ENCODE data around the gene TEX13C.
"Not testable (repeated sequence)": the region's sequence is repeated elsewhere in the genome, so short reads cannot be mapped to it uniquely, and the experiment has no call there.

TEX13C gene

GRCh38 chrX:125308653-125309052 is 11.0 kb upstream of the TEX13C start:
- Histone ChIP-seq H3K27me3 (ENCODE audit: control insufficient read depth in 1 of 2, insufficient read depth in 2 of 2, low read length in 2 of 2) (no peaks in the 10 kb centered on the region), H3K9me3 (ENCODE audit: control insufficient read depth in 2 of 2, low read length in 2 of 2) (no peaks in the 10 kb centered on the region), H3K4me1 (ENCODE audit: control insufficient read depth, insufficient read depth, low read length) (no peaks in the 10 kb centered on the region), H3K36me3 (ENCODE audit: control insufficient read depth in 2 of 2, insufficient read depth in 2 of 2, low read length in 2 of 2) (no peaks in the 10 kb centered on the region), H3K27ac (ENCODE audit: low read length) (no peak overlapping the region), H3K9ac (ENCODE audit: low read length in 2 of 2) (no peak overlapping the region), H3K4me3 (ENCODE audit: low read length in 2 of 2) (no peak overlapping the region)

GRCh38 chrX:125319166-125319565 is 505 bp upstream of the TEX13C start:
- not testable (repeated sequence) for H3K9ac ChIP-seq (ENCODE audit: low read length in 2 of 2); H3K36me3 ChIP-seq (ENCODE audit: control insufficient read depth in 2 of 2, insufficient read depth in 2 of 2, low read length in 2 of 2); H3K4me1 ChIP-seq (ENCODE audit: control insufficient read depth, insufficient read depth, low read length); H3K27ac ChIP-seq (ENCODE audit: low read length); H3K27me3 ChIP-seq (ENCODE audit: control insufficient read depth in 1 of 2, insufficient read depth in 2 of 2, low read length in 2 of 2); H3K9me3 ChIP-seq (ENCODE audit: control insufficient read depth in 2 of 2, low read length in 2 of 2); H3K4me3 ChIP-seq (ENCODE audit: low read length in 2 of 2)

- Histone ChIP-seq H3K4me3 (ENCODE audit: low read length in 2 of 2) (no peak overlapping the region), H3K27me3 (ENCODE audit: control insufficient read depth in 1 of 2, insufficient read depth in 2 of 2, low read length in 2 of 2) (peaks cover 0 to 7% of the 10 kb centered on the region in 2 donors), H3K9ac (ENCODE audit: low read length in 2 of 2) (no peak overlapping the region), H3K9me3 (ENCODE audit: control insufficient read depth in 2 of 2, low read length in 2 of 2) (no peaks in the 10 kb centered on the region), H3K4me1 (ENCODE audit: control insufficient read depth, insufficient read depth, low read length) (no peaks in the 10 kb centered on the region), H3K27ac (ENCODE audit: low read length) (no peak overlapping the region), H3K36me3 (ENCODE audit: control insufficient read depth in 2 of 2, insufficient read depth in 2 of 2, low read length in 2 of 2) (no peaks in the 10 kb centered on the region)
These were observed 2.8 kb downstream of the TEX13C start for GRCh38 chrX:125322431-125322830.

GRCh38 chrX:125326599-125326998 is 6.9 kb downstream of the TEX13C start:
- Histone ChIP-seq H3K27ac (ENCODE audit: low read length) (no peak overlapping the region), H3K9me3 (ENCODE audit: control insufficient read depth in 2 of 2, low read length in 2 of 2) (no peaks in the 10 kb centered on the region), H3K4me3 (ENCODE audit: low read length in 2 of 2) (no peak overlapping the region), H3K36me3 (ENCODE audit: control insufficient read depth in 2 of 2, insufficient read depth in 2 of 2, low read length in 2 of 2) (no peaks in the 10 kb centered on the region), H3K9ac (ENCODE audit: low read length in 2 of 2) (no peak overlapping the region), H3K4me1 (ENCODE audit: control insufficient read depth, insufficient read depth, low read length) (no peaks in the 10 kb centered on the region), H3K27me3 (ENCODE audit: control insufficient read depth in 1 of 2, insufficient read depth in 2 of 2, low read length in 2 of 2) (peaks cover 0 to 7% of the 10 kb centered on the region in 2 donors)

- H3K27me3 ChIP-seq (ENCODE audit: control insufficient read depth in 1 of 2, insufficient read depth in 2 of 2, low read length in 2 of 2) = peaks cover 0 to 6% of the 10 kb centered on the region in 2 donors
- H3K4me1 ChIP-seq (ENCODE audit: control insufficient read depth, insufficient read depth, low read length) = no peaks in the 10 kb centered on the region
- no peak overlapping the region for H3K27ac ChIP-seq (ENCODE audit: low read length)
- H3K4me3 ChIP-seq (ENCODE audit: low read length in 2 of 2) = no peak overlapping the region
- H3K9me3 ChIP-seq (ENCODE audit: control insufficient read depth in 2 of 2, low read length in 2 of 2) = no peaks in the 10 kb centered on the region
- H3K9ac ChIP-seq (ENCODE audit: low read length in 2 of 2) = no peak overlapping the region
- H3K36me3 ChIP-seq (ENCODE audit: control insufficient read depth in 2 of 2, insufficient read depth in 2 of 2, low read length in 2 of 2) = no peaks in the 10 kb centered on the region
These were observed 8.2 kb downstream of the TEX13C start for GRCh38 chrX:125327891-125328290.

- H3K27me3 ChIP-seq (ENCODE audit: control insufficient read depth in 1 of 2, insufficient read depth in 2 of 2, low read length in 2 of 2) = no peaks in the 10 kb centered on the region
These were observed 13.9 kb downstream of the TEX13C start for GRCh38 chrX:125333583-125333982.

GRCh38 chrX:125340490-125340889 is 20.8 kb downstream of the TEX13C start:
- no peak overlapping the region for H3K27ac ChIP-seq (ENCODE audit: low read length)
- H3K4me1 ChIP-seq (ENCODE audit: control insufficient read depth, insufficient read depth, low read length) = no peaks in the 10 kb centered on the region
- no peaks in the 10 kb centered on the region for H3K9me3 ChIP-seq (ENCODE audit: control insufficient read depth in 2 of 2, low read length in 2 of 2)
- no peak overlapping the region for H3K4me3 ChIP-seq (ENCODE audit: low read length in 2 of 2)
- H3K27me3 ChIP-seq (ENCODE audit: control insufficient read depth in 1 of 2, insufficient read depth in 2 of 2, low read length in 2 of 2) = no peaks in the 10 kb centered on the region
- H3K9ac ChIP-seq (ENCODE audit: low read length in 2 of 2) = no peak overlapping the region
- no peaks in the 10 kb centered on the region for H3K36me3 ChIP-seq (ENCODE audit: control insufficient read depth in 2 of 2, insufficient read depth in 2 of 2, low read length in 2 of 2)

More at GRCh38 chrX:125333583-125333982, 13.9 kb downstream of the TEX13C start:
- Histone ChIP-seq H3K4me3 (ENCODE audit: low read length in 2 of 2) (no peak overlapping the region), H3K27ac (ENCODE audit: low read length) (no peak overlapping the region), H3K4me1 (ENCODE audit: control insufficient read depth, insufficient read depth, low read length) (no peaks in the 10 kb centered on the region), H3K9me3 (ENCODE audit: control insufficient read depth in 2 of 2, low read length in 2 of 2) (no peaks in the 10 kb centered on the region), H3K9ac (ENCODE audit: low read length in 2 of 2) (no peak overlapping the region), H3K36me3 (ENCODE audit: control insufficient read depth in 2 of 2, insufficient read depth in 2 of 2, low read length in 2 of 2) (no peaks in the 10 kb centered on the region)

- no peaks in the 10 kb centered on the region for H3K4me1 ChIP-seq (ENCODE audit: control insufficient read depth, insufficient read depth, low read length)
- no peak overlapping the region for H3K27ac ChIP-seq (ENCODE audit: low read length)
- no peaks in the 10 kb centered on the region for H3K27me3 ChIP-seq (ENCODE audit: control insufficient read depth in 1 of 2, insufficient read depth in 2 of 2, low read length in 2 of 2)
- no peak overlapping the region for H3K4me3 ChIP-seq (ENCODE audit: low read length in 2 of 2)
- H3K9me3 ChIP-seq (ENCODE audit: control insufficient read depth in 2 of 2, low read length in 2 of 2) = no peaks in the 10 kb centered on the region
- no peak overlapping the region for H3K9ac ChIP-seq (ENCODE audit: low read length in 2 of 2)
- H3K36me3 ChIP-seq (ENCODE audit: control insufficient read depth in 2 of 2, insufficient read depth in 2 of 2, low read length in 2 of 2) = no peaks in the 10 kb centered on the region
These were observed 54.5 kb downstream of the TEX13C start for GRCh38 chrX:125374169-125374568.
